DMS 273 (cell line): ENCODE results near the gene PLSCR1.
"Not testable (repeated sequence)": the region's sequence is repeated elsewhere in the genome, so short reads cannot be mapped to it uniquely, and the experiment has no call there.

ENCODE experiments used
- DNase-seq: peaks from one replicate; lab custom pipeline; 2025; ENCODE audit not compliant: unreplicated experiment; lab: John Stamatoyannopoulos, UW

The PLSCR1 gene

GRCh38 chr3:146519810-146520209 is 24.6 kb downstream of the PLSCR1 start:
- DNase-seq, result no peak

- DNase-seq, result no peak
Observed at GRCh38 chr3:146517684-146518435, 26.5 kb downstream of the PLSCR1 start.

- peak; percentile 19 for DNase-seq
Observed at GRCh38 chr3:146513386-146514051, 30.9 kb downstream of the PLSCR1 start.

GRCh38 chr3:146511402-146512134 is 32.8 kb downstream of the PLSCR1 start:
- DNase-seq, result no peak

GRCh38 chr3:146507331-146508120 is 36.9 kb downstream of the PLSCR1 start:
- DNase-seq, result no peak

- no peak for DNase-seq
Observed at GRCh38 chr3:146505516-146505915, 38.9 kb downstream of the PLSCR1 start.

- DNase-seq, result no peak
Observed at GRCh38 chr3:146504498-146505197, 39.8 kb downstream of the PLSCR1 start.

GRCh38 chr3:146503461-146504202 is 40.8 kb downstream of the PLSCR1 start:
- peak; percentile 11 for DNase-seq

GRCh38 chr3:146502887-146503460 is 41.4 kb downstream of the PLSCR1 start:
- no peak for DNase-seq

- DNase-seq, result no peak
Observed at GRCh38 chr3:146501752-146502151, 42.7 kb downstream of the PLSCR1 start.

GRCh38 chr3:146499701-146500100 is 44.7 kb downstream of the PLSCR1 start:
- DNase-seq, result no peak

- DNase-seq, result no peak
Observed at GRCh38 chr3:146498002-146498736, 46.2 kb downstream of the PLSCR1 start.

GRCh38 chr3:146497145-146497843 is 47.1 kb downstream of the PLSCR1 start:
- not testable (repeated sequence) for DNase-seq

- no peak for DNase-seq
Observed at GRCh38 chr3:146496726-146497125, 47.7 kb downstream of the PLSCR1 start.

- DNase-seq, result no peak
Observed at GRCh38 chr3:146496251-146496650, 48.2 kb downstream of the PLSCR1 start.

GRCh38 chr3:146493761-146494160 is 50.6 kb downstream of the PLSCR1 start:
- no peak for DNase-seq

GRCh38 chr3:146493221-146493620 is 51.2 kb downstream of the PLSCR1 start:
- DNase-seq, result no peak

- DNase-seq, result no peak
Observed at GRCh38 chr3:146491303-146491702, 53.1 kb downstream of the PLSCR1 start.
